ENCODE data around the gene C2orf92. TPM values are rescaled to one million over a fixed set of nuclear protein-coding genes. Genes with fewer than 3 reads are reported as not detected.

C2orf92 gene
- polyA plus RNA-seq, 3 donors = 10.6 to 22.3 (median 12.4) TPM

Other genes starting within 250 kb of the C2orf92 start
- 10 to 100 TPM; 31.7 to 36.7 (median 32.7) TPM for gene ANKRD36B, start 79.8 kb upstream of the C2orf92 start, polyA plus RNA-seq (ENCODE audit: insufficient read length in 3 of 3)
- gene COX5B, start 23.7 kb upstream of the C2orf92 start, polyA plus RNA-seq (ENCODE audit: insufficient read length in 3 of 3) = 100 to 1,000 TPM; 185 to 247 (median 204) TPM
- 10 to 100 TPM; 55.5 to 67.6 (median 65.4) TPM for gene ACTR1B, start 5.7 kb upstream of the C2orf92 start, polyA plus RNA-seq (ENCODE audit: insufficient read length in 3 of 3)
- gene ZAP70, start 43.9 kb downstream of the C2orf92 start, polyA plus RNA-seq (ENCODE audit: insufficient read length in 3 of 3) = 1 to 10 TPM; 2.4 to 2.6 (median 2.5) TPM

Data from renal cortex interstitium (tissue), 3 donors.